IMR-90 (cell line): ENCODE results near the gene TAGAP. TPM values are rescaled to one million over a fixed set of nuclear protein-coding genes. Genes with fewer than 3 reads are reported as not detected.

Experiments used
- ATAC-seq: fragments of 200-7000 bp; cut with Tn5 transposase; 2 replicates; pipeline ENCODE4 v1.9.1; 2020; ENCODE audit warnings: low read depth, mild to moderate bottlenecking, moderate library complexity
- BruUV-seq: library from RNA; stranded (reverse); fragments of 400-500 nt; replicated peaks from 2 replicates; lab custom pipeline; 2021; lab: Mats Ljungman, UMichigan
- CTCF ChIA-PET: fragments of 300-600 bp; formaldehyde crosslinking; extraction: SDS; loops from one replicate; lab custom pipeline; 2021; ENCODE audit warnings: antibody characterized with exemption; lab: Yijun Ruan, JAX
- POLR2A ChIA-PET: fragments of 300-600 bp; sonication (Branson Sonifier 250); formaldehyde crosslinking; loops from one replicate; lab custom pipeline; 2022; ENCODE audit warnings: antibody characterized with exemption; ENCODE audit not compliant: unreplicated experiment; lab: Charles Lee
- DNase-seq: peaks from one replicate; pipeline ENCODE4 v3.0.0; 2013
- H2AFZ ChIP-seq: replicated peaks from 2 replicates; pipeline ENCODE3; 2013; ENCODE audit warnings: low read length, mild to moderate bottlenecking; ENCODE audit not compliant: poor library complexity
- H2AK5ac ChIP-seq: 2 replicates; pipeline ENCODE4 v1.6.1; 2013; ENCODE audit warnings: low read depth, low read length, inconsistent platforms
- H2AK9ac ChIP-seq: replicated peaks from 2 replicates; pipeline ENCODE3; 2013; ENCODE audit warnings: mild to moderate bottlenecking, low read depth, low read length, moderate library complexity; ENCODE audit not compliant: poor library complexity
- H2BK120ac ChIP-seq: 2 replicates; pipeline ENCODE4 v1.6.1; 2013; ENCODE audit warnings: low read depth, low read length, inconsistent platforms
- H2BK15ac ChIP-seq: 3 replicates; pipeline ENCODE4 v1.6.1; 2013; ENCODE audit warnings: low read depth, low read length, inconsistent platforms
- H2BK20ac ChIP-seq: 2 replicates; pipeline ENCODE4 v1.6.1; 2013; ENCODE audit warnings: low read depth, mild to moderate bottlenecking, inconsistent platforms, low read length, moderate library complexity
- H2BK5ac ChIP-seq: 2 replicates; pipeline ENCODE4 v1.6.1; 2013; ENCODE audit warnings: mild to moderate bottlenecking, low read depth, low read length, inconsistent platforms; ENCODE audit not compliant: poor library complexity, severe bottlenecking
- H3K14ac ChIP-seq: replicated peaks from 2 replicates; pipeline ENCODE4 v1.6.1; 2013; ENCODE audit warnings: low read depth, low read length, inconsistent platforms
- H3K18ac ChIP-seq: 2 replicates; pipeline ENCODE4 v1.6.1; 2013; ENCODE audit warnings: low read depth, low read length, control low read depth
- H3K23ac ChIP-seq: 2 replicates; pipeline ENCODE4 v1.6.1; 2013; ENCODE audit warnings: low read depth, low read length, inconsistent platforms
- H3K27ac ChIP-seq: 2 replicates; pipeline ENCODE4 v1.5.1; 2013; ENCODE audit warnings: mild to moderate bottlenecking, control low read depth, low read length; ENCODE audit not compliant: insufficient read depth
- H3K27me3 ChIP-seq: 2 replicates; pipeline ENCODE4 v1.6.1; 2013; ENCODE audit warnings: low read length; ENCODE audit not compliant: control insufficient read depth, insufficient read depth
- H3K36me3 ChIP-seq: 2 replicates; pipeline ENCODE4 v1.6.1; 2013; ENCODE audit warnings: low read length, mixed read lengths; ENCODE audit not compliant: control insufficient read depth, insufficient read depth
- H3K4ac ChIP-seq: 2 replicates; pipeline ENCODE4 v1.6.1; 2013; ENCODE audit warnings: low read depth, low read length, inconsistent platforms
- H3K4me1 ChIP-seq: 2 replicates; pipeline ENCODE4 v1.6.1; 2013; ENCODE audit warnings: low read length, mixed read lengths; ENCODE audit not compliant: control insufficient read depth, insufficient read depth
- H3K4me2 ChIP-seq: 2 replicates; pipeline ENCODE4 v1.6.1; 2013; ENCODE audit warnings: low read depth, mild to moderate bottlenecking, control low read depth, low read length, moderate library complexity
- H3K4me3 ChIP-seq: 2 replicates; pipeline ENCODE4 v1.5.1; 2013; ENCODE audit warnings: low read depth, mild to moderate bottlenecking, control low read depth, low read length, moderate library complexity; ENCODE audit not compliant: insufficient read depth
- H3K56ac ChIP-seq: 2 replicates; pipeline ENCODE4 v1.6.1; 2013; ENCODE audit warnings: low read length, inconsistent platforms; ENCODE audit not compliant: insufficient read depth; ENCODE audit errors: extremely low read depth
- H3K79me1 ChIP-seq, 2 experiments: 2 replicates each; pipeline ENCODE4 v1.6.1; 2013; ENCODE audit warnings: low read length in 2 of 2, inconsistent platforms in 1 of 2, low read depth in 1 of 2
- H3K9ac ChIP-seq: 2 replicates; pipeline ENCODE4 v1.6.1; 2013; ENCODE audit warnings: low read depth, low read length, control low read depth
- H3K9me1 ChIP-seq: 2 replicates; pipeline ENCODE4 v1.6.1; 2013; ENCODE audit warnings: low read length, inconsistent platforms; ENCODE audit not compliant: insufficient read depth
- H3K9me3 ChIP-seq: 2 replicates; pipeline ENCODE4 v1.6.1; 2013; ENCODE audit warnings: low read length; ENCODE audit not compliant: control insufficient read depth, insufficient read depth
- H4K20me1 ChIP-seq: 2 replicates; pipeline ENCODE4 v1.6.1; 2013; ENCODE audit warnings: low read length, inconsistent platforms; ENCODE audit not compliant: insufficient read depth
- H4K5ac ChIP-seq: 2 replicates; pipeline ENCODE4 v1.6.1; 2013; ENCODE audit warnings: mild to moderate bottlenecking, low read depth, low read length, control low read depth
- H4K8ac ChIP-seq, 2 experiments: 2 replicates each; pipeline ENCODE4 v1.6.1; 2013; ENCODE audit warnings: low read depth in 2 of 2, low read length in 2 of 2, control low read depth in 1 of 2, inconsistent platforms in 1 of 2
- H4K91ac ChIP-seq: 2 replicates; pipeline ENCODE4 v1.6.1; 2013; ENCODE audit warnings: low read depth, low read length, inconsistent platforms; ENCODE audit not compliant: insufficient read depth
- BHLHE40 ChIP-seq: fragments of 150-350 bp; IDR thresholded peaks from 2 replicates; pipeline ENCODE4 v1.6.1; 2016; ENCODE audit warnings: mild to moderate bottlenecking, low read depth, low read length
- CEBPB ChIP-seq: IDR thresholded peaks from 2 replicates; pipeline ENCODE4 v1.6.1; 2012; ENCODE audit warnings: low read depth, low read length, improper control_type of control experiment
- CHD1 ChIP-seq: IDR thresholded peaks from 2 replicates; pipeline ENCODE4 v1.6.1; 2012; ENCODE audit warnings: low read depth, low read length, improper control_type of control experiment
- FOS ChIP-seq: fragments of 150-350 bp; IDR thresholded peaks from 2 replicates; pipeline ENCODE4 v1.6.1; 2016; ENCODE audit warnings: low read depth, low read length
- MAFK ChIP-seq: IDR thresholded peaks from 2 replicates; pipeline ENCODE4 v1.6.1; 2012; ENCODE audit warnings: low read depth, low read length, improper control_type of control experiment
- MAZ ChIP-seq: IDR thresholded peaks from 2 replicates; pipeline ENCODE4 v1.6.1; 2012; ENCODE audit warnings: low read depth, mild to moderate bottlenecking, low read length, improper control_type of control experiment, moderate library complexity, borderline replicate concordance
- NFE2L2 ChIP-seq: fragments of 150-350 bp; IDR thresholded peaks from 2 replicates; pipeline ENCODE4 v1.6.1; 2016; ENCODE audit warnings: low read depth, mild to moderate bottlenecking, low read length
- POLR2A ChIP-seq: IDR thresholded peaks from 2 replicates; pipeline ENCODE4 v1.6.1; 2012; ENCODE audit warnings: mild to moderate bottlenecking, low read depth, low read length
- RAD21 ChIP-seq: IDR thresholded peaks from 2 replicates; pipeline ENCODE4 v1.6.1; 2012; ENCODE audit warnings: low read length, improper control_type of control experiment
- RFX5 ChIP-seq: IDR thresholded peaks from 2 replicates; pipeline ENCODE4 v1.8.0; 2012; ENCODE audit warnings: low read depth, mild to moderate bottlenecking, low read length, moderate library complexity
- WGBS, 2 experiments: methylation state at CpG; one replicate each; pipeline versions ENCODE4 v1.1.5 to v1.1.7; 2013; ENCODE audit warnings: missing lambda C conversion rate in 2 of 2; ENCODE audit not compliant: insufficient read length in 1 of 2; ENCODE audit errors: extremely low coverage in 2 of 2; 5-methylcytosine and 5-hydroxymethylcytosine counted together
- dilution Hi-C: fragments of 300-500 bp; cut with HindIII; formaldehyde crosslinking; loops from one replicate; pipeline ENCODE4 v1.14.3; 2018; ENCODE audit warnings: low sequenced_read_pairs; ENCODE audit not compliant: unreplicated experiment
- in situ Hi-C: fragments of 300-500 bp; cut with MboI; formaldehyde crosslinking; loops from 3 replicates; pipeline ENCODE4 v1.14.3; 2019; ENCODE audit warnings: low sequenced_read_pairs, inconsistent platforms, mixed read lengths
- intact Hi-C: fragments of 100-400 bp; cut with micrococcal nuclease; formaldehyde crosslinking; loops from 2 replicates; pipeline ENCODE4 v1.10.0; 2022
- polyA plus RNA-seq, 3 experiments: library from polyadenylated mRNA; depleted of rRNA; stranded (reverse); fragments of >200 nt; gene quantifications; 2 replicates each; pipeline ENCODE4 v1.2.3, GENCODE V29; 2012; ENCODE audit warnings: low replicate concordance in 1 of 3
- total RNA-seq: library from RNA; depleted of rRNA; stranded (reverse); fragments of >200 nt; gene quantifications from 2 replicates; pipeline ENCODE4 v1.2.3, GENCODE V29; 2012
- TF ChIP-seq, protein P1 (sequence below): fragments of 150-350 bp; IDR thresholded peaks from 2 replicates; pipeline ENCODE4 v1.6.1; 2017; ENCODE audit warnings: mild to moderate bottlenecking, antibody characterized with exemption, low read length, low read depth
- TF ChIP-seq, protein P2 (sequence below): fragments of 150-350 bp; IDR thresholded peaks from 2 replicates; pipeline ENCODE4 v1.6.1; 2016; ENCODE audit warnings: low read depth, mild to moderate bottlenecking, low read length, moderate library complexity, borderline replicate concordance
- TF ChIP-seq, protein P3 (sequence below): conservative IDR thresholded peaks from 2 replicates; pipeline ENCODE4 v1.5.1; 2012; ENCODE audit warnings: mild to moderate bottlenecking, low read depth, low read length, improper control_type of control experiment

Gene TAGAP
- total and polyA plus RNA-seq, 2 of the 4 experiments (the other 2 are of a cell fraction): not detected

DNA sequence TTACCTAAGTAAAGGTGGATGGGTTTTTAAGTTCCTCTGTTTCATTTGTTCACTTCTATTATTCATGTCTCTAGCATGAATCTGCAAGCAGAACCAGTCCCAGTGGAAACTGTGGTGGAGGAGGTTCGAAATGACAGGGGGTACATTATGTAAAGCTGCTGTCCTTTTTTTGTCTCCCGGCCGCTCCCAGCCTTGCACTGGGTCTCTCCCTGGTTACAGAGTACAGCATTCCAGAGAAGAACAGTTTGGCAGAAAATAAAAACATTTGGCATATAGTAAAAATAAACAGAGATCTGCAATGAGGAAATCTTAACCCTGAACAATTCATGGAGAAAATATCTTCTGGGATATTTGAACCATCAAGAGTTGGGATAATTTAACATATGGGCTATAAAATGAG, 34.6 kb upstream of the TAGAP start:
- dilution Hi-C loops (no loop called here), intact Hi-C loops (loop anchor here (2.0 kb wide), 1 partner anchor 31 kb away; no protein-coding TSS in a partner anchor), in situ Hi-C loops (no loop called here)
- ChIA-PET CTCF (no interaction called here), POLR2A (no interaction called here)
- no peak overlapping the region for H3K14ac ChIP-seq
- no peak overlapping the region for H2BK20ac ChIP-seq
- no peaks in the 10 kb centered on the region for H3K9me3 ChIP-seq
- ATAC-seq (peak; percentile 87), DNase-seq (no peak)
- no peak overlapping the region for H3K56ac ChIP-seq
- H2BK15ac ChIP-seq: no peak overlapping the region
- no peaks in the 10 kb centered on the region; the same call in 1 of the 2 replicates for H3K9me1 ChIP-seq
- H3K4me2 ChIP-seq: no peak overlapping the region
- H3K4me3 ChIP-seq: no peak overlapping the region
- no peak overlapping the region for H2AFZ ChIP-seq
- WGBS, 2 experiments: no CpG with 5 or more reads among the region's 3 CpGs
- no peak overlapping the region for H2BK120ac ChIP-seq
- no peaks in the 10 kb centered on the region for H3K79me1 ChIP-seq
- H2AK9ac ChIP-seq: no peak overlapping the region
- H4K8ac ChIP-seq: no peak overlapping the region
- BruUV-seq: no TSS peak
- H3K27ac ChIP-seq: no peak overlapping the region
- H4K5ac ChIP-seq: no peak overlapping the region
- H4K91ac ChIP-seq: no peak overlapping the region
- H2AK5ac ChIP-seq: no peak overlapping the region
- H3K9ac ChIP-seq: no peak overlapping the region
- no peak overlapping the region for H2BK5ac ChIP-seq
- H3K36me3 ChIP-seq: no peaks in the 10 kb centered on the region
- no peak overlapping the region for H3K23ac ChIP-seq
- H3K27me3 ChIP-seq: peaks cover 20% of the 10 kb centered on the region
- H3K18ac ChIP-seq: no peak overlapping the region
- TF ChIP-seq CHD1 (no peak), NFE2L2 (no peak), CEBPB (no peak), RFX5 (no peak), RAD21 (no peak), POLR2A (no peak), MAZ (no peak), BHLHE40 (no peak), FOS (no peak), MAFK (no peak)
- TF ChIP-seq, protein P1, sequence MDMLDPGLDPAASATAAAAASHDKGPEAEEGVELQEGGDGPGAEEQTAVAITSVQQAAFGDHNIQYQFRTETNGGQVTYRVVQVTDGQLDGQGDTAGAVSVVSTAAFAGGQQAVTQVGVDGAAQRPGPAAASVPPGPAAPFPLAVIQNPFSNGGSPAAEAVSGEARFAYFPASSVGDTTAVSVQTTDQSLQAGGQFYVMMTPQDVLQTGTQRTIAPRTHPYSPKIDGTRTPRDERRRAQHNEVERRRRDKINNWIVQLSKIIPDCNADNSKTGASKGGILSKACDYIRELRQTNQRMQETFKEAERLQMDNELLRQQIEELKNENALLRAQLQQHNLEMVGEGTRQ: no peak
- TF ChIP-seq, protein P2, sequence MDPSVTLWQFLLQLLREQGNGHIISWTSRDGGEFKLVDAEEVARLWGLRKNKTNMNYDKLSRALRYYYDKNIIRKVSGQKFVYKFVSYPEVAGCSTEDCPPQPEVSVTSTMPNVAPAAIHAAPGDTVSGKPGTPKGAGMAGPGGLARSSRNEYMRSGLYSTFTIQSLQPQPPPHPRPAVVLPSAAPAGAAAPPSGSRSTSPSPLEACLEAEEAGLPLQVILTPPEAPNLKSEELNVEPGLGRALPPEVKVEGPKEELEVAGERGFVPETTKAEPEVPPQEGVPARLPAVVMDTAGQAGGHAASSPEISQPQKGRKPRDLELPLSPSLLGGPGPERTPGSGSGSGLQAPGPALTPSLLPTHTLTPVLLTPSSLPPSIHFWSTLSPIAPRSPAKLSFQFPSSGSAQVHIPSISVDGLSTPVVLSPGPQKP: no peak
- TF ChIP-seq, protein P3, sequence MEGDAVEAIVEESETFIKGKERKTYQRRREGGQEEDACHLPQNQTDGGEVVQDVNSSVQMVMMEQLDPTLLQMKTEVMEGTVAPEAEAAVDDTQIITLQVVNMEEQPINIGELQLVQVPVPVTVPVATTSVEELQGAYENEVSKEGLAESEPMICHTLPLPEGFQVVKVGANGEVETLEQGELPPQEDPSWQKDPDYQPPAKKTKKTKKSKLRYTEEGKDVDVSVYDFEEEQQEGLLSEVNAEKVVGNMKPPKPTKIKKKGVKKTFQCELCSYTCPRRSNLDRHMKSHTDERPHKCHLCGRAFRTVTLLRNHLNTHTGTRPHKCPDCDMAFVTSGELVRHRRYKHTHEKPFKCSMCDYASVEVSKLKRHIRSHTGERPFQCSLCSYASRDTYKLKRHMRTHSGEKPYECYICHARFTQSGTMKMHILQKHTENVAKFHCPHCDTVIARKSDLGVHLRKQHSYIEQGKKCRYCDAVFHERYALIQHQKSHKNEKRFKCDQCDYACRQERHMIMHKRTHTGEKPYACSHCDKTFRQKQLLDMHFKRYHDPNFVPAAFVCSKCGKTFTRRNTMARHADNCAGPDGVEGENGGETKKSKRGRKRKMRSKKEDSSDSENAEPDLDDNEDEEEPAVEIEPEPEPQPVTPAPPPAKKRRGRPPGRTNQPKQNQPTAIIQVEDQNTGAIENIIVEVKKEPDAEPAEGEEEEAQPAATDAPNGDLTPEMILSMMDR: no peak
- no peak overlapping the region for H3K4ac ChIP-seq
- peaks cover 2% of the 10 kb centered on the region; the same call in 1 of the 2 replicates for H3K4me1 ChIP-seq
- no peaks in the 10 kb centered on the region for H4K20me1 ChIP-seq
